Astrocyte (in vitro differentiated cells and primary cell): ENCODE results near the gene SHROOM2. TPM values are rescaled to one million over a fixed set of nuclear protein-coding genes. Genes with fewer than 3 reads are reported as not detected.

Experiments used
- DNase-seq: peaks from one replicate; pipeline ENCODE4 v3.0.0-alpha.2; 2010; ENCODE audit warnings: low read depth
- FAIRE-seq: peaks from 2 replicates; lab custom pipeline; 2011; peaks lifted over from hg19 to GRCh38; lab: Jason Lieb, UNC
- H2AFZ ChIP-seq: 2 replicates; pipeline ENCODE4 v1.6.0; 2012; ENCODE audit warnings: low read depth, low read length, inconsistent platforms
- H3K27ac ChIP-seq: 2 replicates; pipeline ENCODE4 v1.5.1; 2011; ENCODE audit warnings: low read depth, low read length, inconsistent platforms
- H3K27me3 ChIP-seq: 2 replicates; pipeline ENCODE4 v1.6.0; 2011; ENCODE audit warnings: low read length, inconsistent platforms; ENCODE audit not compliant: insufficient read depth
- H3K36me3 ChIP-seq: 2 replicates; pipeline ENCODE4 v1.5.1; 2011; ENCODE audit warnings: low read length, inconsistent platforms; ENCODE audit not compliant: insufficient read depth
- H3K4me1 ChIP-seq: 2 replicates; pipeline ENCODE4 v1.5.1; 2011; ENCODE audit warnings: low read length, inconsistent platforms; ENCODE audit not compliant: insufficient read depth
- H3K4me2 ChIP-seq: 2 replicates; pipeline ENCODE4 v1.6.0; 2012; ENCODE audit warnings: low read length, inconsistent platforms
- H3K4me3 ChIP-seq: 2 replicates; pipeline ENCODE4 v1.5.1; 2011; ENCODE audit warnings: low read depth, mild to moderate bottlenecking, low read length, inconsistent platforms; ENCODE audit not compliant: insufficient read depth
- H3K79me2 ChIP-seq: 2 replicates; pipeline ENCODE4 v1.6.0; 2012; ENCODE audit warnings: mild to moderate bottlenecking, low read length, inconsistent platforms; ENCODE audit not compliant: insufficient read depth
- H3K9ac ChIP-seq: 2 replicates; pipeline ENCODE4 v1.6.0; 2012; ENCODE audit warnings: mild to moderate bottlenecking, low read length, inconsistent platforms
- H3K9me3 ChIP-seq: 2 replicates; pipeline ENCODE4 v1.5.1; 2012; ENCODE audit warnings: low read depth, mild to moderate bottlenecking, low read length, inconsistent platforms; ENCODE audit not compliant: insufficient read depth
- H4K20me1 ChIP-seq: 2 replicates; pipeline ENCODE4 v1.6.0; 2012; ENCODE audit warnings: low read length, inconsistent platforms; ENCODE audit not compliant: insufficient read depth
- H3K27ac Mint-ChIP-seq: one replicate; pipeline ENCODE4 v1.8.0; 2021; ENCODE audit warnings: mild to moderate bottlenecking, mixed read lengths; ENCODE audit not compliant: unreplicated experiment
- H3K27me3 Mint-ChIP-seq: one replicate; pipeline ENCODE4 v1.8.0; 2021; ENCODE audit warnings: low read depth, mixed read lengths; ENCODE audit not compliant: unreplicated experiment
- H3K36me3 Mint-ChIP-seq: one replicate; pipeline ENCODE4 v1.8.0; 2021; ENCODE audit warnings: low read depth, mixed read lengths; ENCODE audit not compliant: unreplicated experiment
- H3K4me1 Mint-ChIP-seq: one replicate; pipeline ENCODE4 v1.8.0; 2021; ENCODE audit warnings: low read depth, mixed read lengths; ENCODE audit not compliant: unreplicated experiment
- H3K4me3 Mint-ChIP-seq: one replicate; pipeline ENCODE4 v1.8.0; 2021; ENCODE audit warnings: mild to moderate bottlenecking, moderate library complexity, mixed read lengths; ENCODE audit not compliant: unreplicated experiment
- H3K9me3 Mint-ChIP-seq: one replicate; pipeline ENCODE4 v1.8.0; 2021; ENCODE audit warnings: mild to moderate bottlenecking, mixed read lengths; ENCODE audit not compliant: unreplicated experiment
- CTCF ChIP-seq: IDR thresholded peaks from 2 replicates; pipeline ENCODE4 v1.5.1; 2011; ENCODE audit warnings: low read depth, mild to moderate bottlenecking, inconsistent platforms, low read length, moderate library complexity; ENCODE audit not compliant: insufficient read depth
- EZH2 ChIP-seq: IDR thresholded peaks from 2 replicates; pipeline ENCODE4 v1.6.1; 2012; ENCODE audit warnings: mild to moderate bottlenecking, low read length, inconsistent platforms; ENCODE audit not compliant: insufficient read depth
- total RNA-seq: library from RNA; stranded (reverse); gene quantifications from 2 replicates; pipeline ENCODE4 v1.2.1, GENCODE V29; 2021

Gene SHROOM2
- total RNA-seq, 1 donor from 2014 or later: 15.9 TPM

- Mint-ChIP-seq H3K27ac (peak overlapping the region; percentile 69), H3K4me3 (no peak overlapping the region), H3K27me3 (no peaks in the 10 kb centered on the region), H3K9me3 (no peaks in the 10 kb centered on the region), H3K4me1 (no peaks in the 10 kb centered on the region), H3K36me3 (no peaks in the 10 kb centered on the region)
- Histone ChIP-seq H3K36me3 (no peaks in the 10 kb centered on the region), H3K4me2 (no peak overlapping the region), H3K4me3 (no peak overlapping the region), H3K4me1 (no peaks in the 10 kb centered on the region), H3K9ac (no peak overlapping the region), H3K9me3 (no peaks in the 10 kb centered on the region), H3K27me3 (peaks cover 9% of the 10 kb centered on the region), H4K20me1 (no peaks in the 10 kb centered on the region), H2AFZ (no peak overlapping the region), H3K79me2 (no peaks in the 10 kb centered on the region), H3K27ac (no peak overlapping the region)
- DNase-seq (no peak), FAIRE-seq (no peak)
- no peak for TF ChIP-seq EZH2
- no peak for TF ChIP-seq CTCF
Measured at GRCh38 chrX:9781941-9782340, 4.3 kb upstream of the SHROOM2 start.

- no peaks in the 10 kb centered on the region for H3K9me3 ChIP-seq
- Mint-ChIP-seq H3K27ac (no peak overlapping the region), H3K4me1 (peaks cover 3% of the 10 kb centered on the region), H3K27me3 (no peaks in the 10 kb centered on the region), H3K4me3 (no peak overlapping the region), H3K36me3 (no peaks in the 10 kb centered on the region), H3K9me3 (no peaks in the 10 kb centered on the region)
- H2AFZ ChIP-seq: no peak overlapping the region
- no peak overlapping the region for H3K27ac ChIP-seq
- H3K36me3 ChIP-seq: no peaks in the 10 kb centered on the region
- H4K20me1 ChIP-seq: no peaks in the 10 kb centered on the region
- H3K79me2 ChIP-seq: no peaks in the 10 kb centered on the region
- FAIRE-seq: no peak
- H3K4me1 ChIP-seq: no peaks in the 10 kb centered on the region
- no peak overlapping the region for H3K4me3 ChIP-seq
- no peak overlapping the region for H3K9ac ChIP-seq
- TF ChIP-seq CTCF (no peak), EZH2 (no peak)
- no peak for DNase-seq
- H3K4me2 ChIP-seq: no peak overlapping the region
- H3K27me3 ChIP-seq: peaks cover 17% of the 10 kb centered on the region
Measured at GRCh38 chrX:9784332-9784731, 1.9 kb upstream of the SHROOM2 start.

GRCh38 chrX:9785254-9785943 lies 830 bp upstream of the SHROOM2 start:
- Histone ChIP-seq H3K79me2 (no peaks in the 10 kb centered on the region), H3K4me1 (no peaks in the 10 kb centered on the region), H3K4me3 (peak overlapping the region; percentile 5), H3K9ac (no peak overlapping the region), H3K36me3 (no peaks in the 10 kb centered on the region), H3K27me3 (peaks cover 17% of the 10 kb centered on the region), H2AFZ (no peak overlapping the region), H3K9me3 (no peaks in the 10 kb centered on the region), H3K4me2 (peak overlapping the region; percentile 67), H4K20me1 (no peaks in the 10 kb centered on the region), H3K27ac (no peak overlapping the region)
- peaks cover 8% of the 10 kb centered on the region for H3K4me1 Mint-ChIP-seq
- H3K4me3 Mint-ChIP-seq: peak overlapping the region; percentile 80
- H3K27ac Mint-ChIP-seq: no peak overlapping the region
- DNase-seq: no peak
- no peaks in the 10 kb centered on the region for H3K9me3 Mint-ChIP-seq
- H3K36me3 Mint-ChIP-seq: no peaks in the 10 kb centered on the region
- no peaks in the 10 kb centered on the region for H3K27me3 Mint-ChIP-seq
- TF ChIP-seq EZH2 (peak; percentile 75), CTCF (no peak)
- FAIRE-seq: no peak
